GM20431 (cell line): ENCODE measurements around the gene ZFPM1.
"Not testable (repeated sequence)": the region's sequence is repeated elsewhere in the genome, so short reads cannot be mapped to it uniquely, and the experiment has no call there.

ENCODE experiments used
- in situ Hi-C: fragments of 300-500 bp; cut with MseI, MboI; formaldehyde crosslinking; loops from one replicate; pipeline ENCODE4 v1.15.0; 2020; ENCODE audit warnings: low sequenced_read_pairs; ENCODE audit not compliant: unreplicated experiment

Gene ZFPM1

DNA sequence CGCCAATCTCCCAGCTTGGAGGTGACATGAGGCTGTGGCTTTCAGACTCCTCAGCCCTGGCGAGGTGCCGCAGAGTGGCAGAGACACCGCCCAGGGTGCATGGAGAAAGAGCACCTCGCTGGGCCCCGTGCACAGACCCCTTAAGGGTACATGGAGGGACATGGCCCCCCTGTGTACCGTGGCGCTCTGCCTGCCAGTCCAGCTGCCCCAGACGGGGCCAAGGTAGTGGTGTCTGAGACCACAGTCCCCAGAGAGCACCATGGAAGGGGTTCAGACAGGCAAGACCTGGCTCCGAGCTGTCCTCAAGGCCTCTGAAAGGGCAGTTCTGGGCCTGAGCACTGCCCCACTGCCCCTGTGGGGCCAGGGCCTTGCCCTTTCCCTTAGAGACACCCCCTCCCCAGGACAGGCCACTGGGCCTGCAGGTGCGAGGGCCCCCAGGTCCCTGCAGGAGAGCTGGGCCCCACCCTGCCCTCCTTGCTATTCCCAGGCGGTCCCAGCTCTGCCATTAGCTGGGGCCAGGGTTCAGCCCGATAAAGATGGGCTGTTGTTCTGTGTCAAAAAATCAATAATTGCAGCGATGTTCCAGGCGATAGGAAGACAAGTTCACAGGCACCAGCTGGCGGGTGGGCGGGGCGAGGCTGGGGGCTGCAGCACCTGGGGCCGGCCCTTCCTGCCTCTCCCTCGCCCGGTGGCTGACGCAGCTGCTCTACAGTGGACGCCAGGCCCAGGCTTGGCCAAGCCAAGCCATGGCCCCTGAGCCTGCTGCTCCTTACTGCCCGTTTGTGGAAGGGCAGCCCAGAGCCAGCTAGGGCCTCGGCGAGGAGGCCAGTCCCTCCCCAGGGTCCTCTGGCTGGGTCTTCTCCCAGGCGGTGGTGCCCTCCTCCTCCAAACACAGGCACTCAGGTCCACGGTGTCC is 51.7 kb downstream of the ZFPM1 start:
- in situ Hi-C loops: no loop called here

DNA sequence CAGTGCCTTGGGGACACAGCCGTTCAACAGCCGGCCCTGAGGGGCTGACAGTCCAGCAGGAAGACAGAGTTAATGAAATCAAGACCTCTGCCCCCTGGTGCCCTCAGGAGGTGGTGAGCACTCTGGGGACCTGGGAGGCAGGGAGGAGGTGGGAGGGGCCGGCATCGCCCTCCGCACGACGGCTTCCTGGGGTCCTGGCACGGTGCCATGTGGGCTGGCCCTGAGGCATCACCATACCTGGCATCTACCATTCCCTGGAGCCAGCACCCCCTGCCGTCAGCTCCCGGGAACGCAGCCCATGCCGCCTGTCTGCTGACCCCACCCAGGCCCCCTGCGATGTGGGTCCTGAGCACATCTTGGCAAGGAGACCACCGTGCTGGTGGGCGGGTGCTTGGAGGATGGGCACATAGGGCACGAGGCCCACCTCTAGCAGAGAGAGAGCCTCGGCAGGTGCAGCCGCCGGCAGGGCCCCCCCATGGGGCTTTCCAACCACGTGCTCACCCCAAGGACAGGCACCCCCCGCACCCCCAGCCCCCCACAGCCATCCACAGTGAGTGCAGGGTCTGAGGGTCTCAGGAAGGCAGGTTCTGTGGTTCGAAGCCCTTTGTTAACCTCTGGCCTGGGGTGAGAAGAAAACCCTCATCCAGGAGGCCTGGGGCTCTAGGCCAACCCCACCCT is 52.5 kb downstream of the ZFPM1 start:
- in situ Hi-C loops: no loop called here

- in situ Hi-C loops: no loop called here
Observed at GRCh38 chr16:88506723-88507122, 53.6 kb downstream of the ZFPM1 start.

DNA sequence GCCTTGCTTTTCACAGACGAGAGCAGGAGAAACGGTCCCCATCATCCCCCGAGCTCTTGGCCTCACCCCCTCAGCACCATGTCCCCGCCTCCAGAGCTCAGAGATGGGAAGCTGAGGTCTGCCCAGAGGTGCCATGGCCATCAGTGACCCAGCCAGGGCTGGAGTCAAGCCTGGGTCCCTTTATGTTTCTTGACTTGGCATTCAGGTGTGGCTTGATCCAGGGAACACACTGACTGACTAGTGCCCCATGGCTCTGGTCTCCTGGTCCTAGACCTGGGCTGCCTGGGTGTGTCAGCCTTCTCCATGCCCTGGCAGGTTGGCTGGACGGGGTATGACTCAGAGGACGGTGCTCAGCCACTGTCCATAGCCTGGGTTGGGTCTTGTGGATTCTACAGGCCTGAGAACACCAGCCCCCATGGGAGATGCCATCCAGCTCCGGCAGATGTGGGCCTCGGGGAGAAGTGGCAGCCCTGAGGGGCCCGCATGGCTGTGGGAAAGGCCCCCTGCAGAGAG is 54.2 kb downstream of the ZFPM1 start:
- in situ Hi-C loops: no loop called here

GRCh38 chr16:88508376-88508867 is 55.3 kb downstream of the ZFPM1 start:
- in situ Hi-C loops: no loop called here

DNA sequence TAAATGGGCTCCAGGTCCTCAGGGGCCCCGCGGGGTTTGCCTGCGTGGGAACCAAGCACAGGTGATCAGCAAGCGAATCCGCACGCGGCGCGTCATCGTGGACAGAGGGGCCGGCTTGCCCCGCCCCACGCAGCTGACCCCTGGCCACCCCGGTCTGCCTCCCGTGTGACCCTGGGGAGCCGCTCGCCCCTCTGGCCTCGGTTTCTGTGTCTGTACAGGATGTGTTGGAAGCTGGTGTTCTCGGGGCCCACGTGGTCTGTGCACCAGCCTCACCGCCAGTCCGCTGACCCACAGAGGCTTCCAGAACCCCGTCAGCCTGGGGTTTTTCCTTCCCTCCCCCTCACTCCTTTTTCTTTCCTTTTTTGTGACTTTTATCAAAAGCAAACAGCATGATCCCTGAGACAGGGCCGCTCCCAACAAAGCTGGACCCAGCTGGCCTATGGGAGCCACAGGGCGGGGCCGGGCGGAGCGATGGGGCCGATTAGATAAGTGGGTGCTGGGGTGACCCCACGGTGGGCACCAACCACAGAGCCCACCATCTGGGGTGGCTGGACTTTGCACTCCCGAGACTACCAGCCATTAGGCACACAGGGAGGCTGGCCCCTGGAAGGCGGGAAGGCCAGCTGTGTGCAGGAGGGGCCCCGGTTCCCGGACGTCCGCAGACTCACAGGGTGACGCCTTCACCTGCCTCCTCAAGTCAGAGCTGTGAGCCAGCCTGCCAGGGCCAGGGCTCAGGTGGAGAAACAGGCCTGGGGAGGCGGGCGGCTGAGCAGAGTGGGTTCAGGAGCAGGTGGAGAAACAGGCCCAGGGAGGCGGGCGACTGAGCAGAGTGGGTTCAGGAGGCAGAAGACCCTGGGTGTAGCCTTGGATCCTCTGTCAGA is 56.0 kb downstream of the ZFPM1 start:
- in situ Hi-C loops: no loop called here

DNA sequence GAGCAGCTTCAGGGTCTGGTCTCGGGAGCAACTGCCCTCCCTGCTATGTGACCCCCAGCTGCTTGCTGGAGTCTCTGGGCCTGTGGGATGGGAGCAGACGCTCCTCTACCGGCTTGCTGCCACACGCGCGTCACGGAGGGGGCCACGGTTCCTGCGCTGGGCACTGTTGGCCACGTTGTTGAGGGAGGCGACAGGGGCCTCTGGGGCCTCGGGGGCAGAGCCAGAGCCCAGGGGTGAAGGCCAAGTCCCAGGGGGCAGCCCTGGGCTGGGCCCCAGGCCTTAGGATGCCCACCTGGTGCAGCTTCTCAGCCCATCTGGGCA is 56.6 kb downstream of the ZFPM1 start:
- in situ Hi-C loops: no loop called here

DNA sequence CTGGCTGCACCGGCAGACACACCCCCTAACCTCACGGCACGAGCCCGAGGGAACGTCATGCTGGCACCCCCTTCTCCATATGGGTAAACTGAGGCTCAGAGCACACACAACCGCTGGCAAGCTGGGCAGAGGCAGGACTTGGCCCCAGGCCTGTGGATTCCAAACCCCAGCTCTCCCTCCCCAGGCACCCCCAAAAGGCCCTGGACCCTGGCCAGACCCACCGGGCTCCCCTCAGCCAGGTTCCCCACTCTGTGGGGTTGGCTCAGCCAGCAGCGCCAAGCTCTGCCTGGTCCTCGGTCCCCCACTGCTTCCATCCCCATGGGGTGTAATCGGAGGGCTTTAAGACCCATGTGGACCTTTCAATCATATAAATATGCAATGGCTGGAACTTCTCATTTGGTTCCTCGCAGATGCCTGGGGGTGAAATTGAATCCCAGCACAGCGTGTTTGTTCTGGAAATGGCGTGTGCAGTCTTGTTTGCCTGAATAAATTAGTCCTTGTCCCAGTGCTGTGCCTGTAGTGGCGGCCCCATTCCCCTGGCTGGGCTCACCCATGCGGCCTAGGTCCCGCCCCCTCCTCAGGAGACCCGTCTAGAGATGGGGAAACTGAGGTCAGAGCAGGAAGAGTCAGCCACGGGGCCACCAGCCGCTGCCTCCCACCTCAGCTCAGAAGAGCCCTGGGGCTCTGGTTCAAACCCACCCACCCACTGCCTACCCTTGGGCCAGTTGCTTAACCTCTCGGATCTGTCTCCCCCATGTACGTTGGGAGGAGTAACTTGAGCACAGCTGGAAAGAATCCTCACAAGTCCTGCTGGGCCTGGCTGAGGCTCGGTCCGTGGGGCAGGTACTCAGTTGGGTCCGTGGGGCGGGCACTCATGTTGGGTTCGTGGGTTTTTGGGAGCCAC is 57.3 kb downstream of the ZFPM1 start:
- in situ Hi-C loops: no loop called here

DNA sequence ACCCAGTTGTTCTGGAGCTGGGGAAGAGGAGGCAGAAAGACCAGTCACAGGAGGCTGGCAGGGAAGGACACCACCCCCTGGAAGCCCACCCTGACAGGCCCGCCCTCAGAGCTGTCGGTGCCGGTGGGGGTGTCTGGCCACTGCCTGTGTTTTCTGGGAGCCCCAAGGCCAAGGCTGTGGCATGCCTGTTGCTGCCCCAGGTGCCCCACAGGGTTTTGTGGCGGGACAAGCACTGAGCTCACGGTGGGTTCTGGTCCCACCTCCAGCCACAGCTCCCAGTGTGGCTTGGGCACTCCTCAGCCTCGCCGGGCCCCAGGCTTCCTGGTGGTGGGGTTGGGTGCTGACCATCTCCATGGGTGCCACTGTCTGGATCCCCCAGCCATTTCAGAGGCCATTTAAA is 58.0 kb downstream of the ZFPM1 start:
- in situ Hi-C loops: no loop called here

GRCh38 chr16:88511906-88512305 is 58.8 kb downstream of the ZFPM1 start:
- in situ Hi-C loops: no loop called here

- in situ Hi-C loops: no loop called here
Observed at GRCh38 chr16:88512728-88513696, 59.9 kb downstream of the ZFPM1 start.

DNA sequence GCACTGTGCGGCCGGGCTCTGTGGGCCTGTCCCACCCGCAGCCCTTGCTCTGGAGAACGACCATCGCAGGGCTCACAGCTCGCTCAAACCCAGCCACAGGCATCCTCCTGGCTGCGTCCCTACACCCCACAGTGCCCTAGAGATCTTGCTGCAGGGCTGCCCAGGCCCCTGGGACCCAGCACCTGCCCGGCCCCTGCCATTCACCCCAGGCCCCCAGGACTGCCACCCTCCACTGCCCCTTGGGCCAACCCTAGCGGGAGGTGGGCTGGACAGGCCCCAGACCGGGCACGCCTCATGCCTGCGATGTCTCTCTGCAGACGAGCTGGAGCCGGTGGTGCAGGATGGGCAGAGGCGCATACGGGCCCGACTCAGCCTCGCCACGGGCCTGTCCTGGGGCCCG is 61.0 kb downstream of the ZFPM1 start:
- in situ Hi-C loops: no loop called here

GRCh38 chr16:88514526-88515232 is 61.6 kb downstream of the ZFPM1 start:
- in situ Hi-C loops: no loop called here

GRCh38 chr16:88515371-88515770 is 62.3 kb downstream of the ZFPM1 start:
- in situ Hi-C loops: no loop called here

DNA sequence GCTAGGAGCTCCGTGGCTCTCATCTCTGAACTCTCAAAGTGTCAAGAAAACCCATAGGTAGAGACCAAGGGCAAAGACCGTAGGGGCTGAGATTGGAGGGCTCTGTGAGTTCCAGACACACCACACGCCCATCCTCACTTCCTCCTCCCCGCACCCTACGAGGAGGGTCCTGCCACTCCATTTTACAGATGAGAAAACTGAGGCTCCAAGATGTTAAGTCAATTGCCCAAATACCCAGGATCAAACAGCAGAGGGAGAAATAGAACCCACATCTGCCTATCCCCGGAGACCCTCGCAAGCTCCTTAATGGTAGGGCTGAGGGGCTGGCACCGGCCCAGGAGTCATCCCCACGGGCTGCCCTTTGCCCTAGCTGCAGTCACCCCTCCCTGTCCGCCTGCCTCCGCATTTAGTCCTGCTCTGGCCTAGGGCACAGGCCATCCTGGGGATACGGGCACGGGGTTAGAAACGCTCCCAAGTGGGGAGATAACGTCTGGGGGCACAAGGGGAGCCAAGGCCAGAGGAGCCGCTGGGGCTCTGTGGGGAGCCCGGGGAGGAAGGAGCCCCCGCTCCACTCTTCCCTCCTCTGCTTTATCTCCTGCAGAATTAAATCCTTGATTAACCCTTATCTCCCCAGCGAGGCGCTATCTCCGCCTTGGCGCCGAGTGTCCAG is 63.0 kb downstream of the ZFPM1 start:
- in situ Hi-C loops: no loop called here

DNA sequence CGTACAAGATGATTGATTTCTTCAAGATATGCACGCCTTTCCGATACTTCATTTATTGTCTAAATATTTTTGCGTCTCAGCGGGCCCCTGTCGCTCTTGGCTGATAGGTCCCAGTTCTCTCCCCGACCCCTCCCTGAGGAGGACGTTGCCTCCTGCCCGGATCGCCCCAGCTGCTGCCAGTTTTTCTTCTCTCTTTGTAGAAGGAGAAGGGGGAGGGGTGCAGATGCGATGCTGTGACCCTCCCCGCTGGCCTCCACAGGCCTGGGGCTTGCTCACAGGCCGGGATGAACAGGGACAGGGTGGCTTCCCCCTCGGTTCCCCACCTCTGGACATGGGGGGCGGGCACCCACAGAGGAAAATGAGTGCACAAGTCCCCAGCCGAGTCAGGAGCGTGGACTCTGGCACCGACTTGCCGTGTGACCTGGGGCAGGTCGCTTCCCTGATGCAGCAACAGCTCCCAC is 63.6 kb downstream of the ZFPM1 start:
- in situ Hi-C loops: no loop called here

DNA sequence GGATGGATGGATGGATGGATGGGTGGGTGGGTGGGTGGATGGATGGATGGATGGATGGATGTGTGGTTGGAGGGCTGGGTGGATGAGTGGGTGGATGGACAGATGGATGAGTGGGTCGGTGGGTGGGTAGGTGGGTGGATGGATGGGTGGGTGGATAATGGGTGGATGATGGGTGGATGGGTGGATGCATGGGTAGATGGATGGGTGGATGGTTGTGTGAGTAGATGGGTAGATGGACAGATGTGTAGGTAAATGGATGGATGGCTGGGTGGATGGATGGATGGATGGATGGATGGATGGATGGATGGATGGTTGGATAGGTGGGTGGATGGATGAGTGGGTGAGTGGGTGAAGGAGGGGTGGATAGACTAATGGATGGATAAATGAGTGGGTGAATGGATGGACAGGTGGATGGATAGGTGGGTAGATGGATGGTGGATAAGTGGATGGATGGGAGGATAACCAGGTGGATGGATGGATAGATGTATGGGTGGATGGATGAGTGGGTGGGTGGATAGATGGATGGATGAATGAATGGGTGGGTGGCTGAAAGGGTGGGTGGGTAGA is 64.2 kb downstream of the ZFPM1 start:
- in situ Hi-C loops: not testable (repeated sequence)
